ENCODE measurements around the gene RUNX3.

The RUNX3 gene

GRCh38 chr1:24905979-24906720 lies 23.9 kb downstream of the RUNX3 start:
- Histone ChIP-seq H3K27me3 (ENCODE audit: control insufficient read depth, insufficient read depth, low read length) (no peaks in the 10 kb centered on the region), H3K4me3 (ENCODE audit: low read length) (no peak overlapping the region), H3K27ac (ENCODE audit: low read length) (no peak overlapping the region), H3K4me1 (ENCODE audit: control insufficient read depth, insufficient read depth, low read length) (peaks cover 1% of the 10 kb centered on the region; the same call in 1 of the 2 replicates), H3K36me3 (ENCODE audit: control insufficient read depth, insufficient read depth, low read length) (no peaks in the 10 kb centered on the region), H3K9me3 (ENCODE audit: control insufficient read depth, insufficient read depth, low read length) (no peaks in the 10 kb centered on the region)
- WGBS (ENCODE audit: insufficient coverage, insufficient read length), result no CpG with 5 or more reads among the region's 17 CpGs
- DNase-seq (ENCODE audit: low read depth, low spot score), result no peak

GRCh38 chr1:24905355-24905978 lies 24.6 kb downstream of the RUNX3 start:
- H3K27me3 ChIP-seq (ENCODE audit: control insufficient read depth, insufficient read depth, low read length), result no peaks in the 10 kb centered on the region
- peaks cover 1% of the 10 kb centered on the region; the same call in 1 of the 2 replicates for H3K4me1 ChIP-seq (ENCODE audit: control insufficient read depth, insufficient read depth, low read length)
- WGBS (ENCODE audit: insufficient coverage, insufficient read length), result no CpG with 5 or more reads among the region's 13 CpGs
- DNase-seq (ENCODE audit: low read depth, low spot score), result no peak
- no peak overlapping the region for H3K4me3 ChIP-seq (ENCODE audit: low read length)
- no peaks in the 10 kb centered on the region for H3K36me3 ChIP-seq (ENCODE audit: control insufficient read depth, insufficient read depth, low read length)
- H3K9me3 ChIP-seq (ENCODE audit: control insufficient read depth, insufficient read depth, low read length), result no peaks in the 10 kb centered on the region
- no peak overlapping the region for H3K27ac ChIP-seq (ENCODE audit: low read length)

- Histone ChIP-seq H3K36me3 (ENCODE audit: control insufficient read depth, insufficient read depth, low read length) (no peaks in the 10 kb centered on the region), H3K4me1 (ENCODE audit: control insufficient read depth, insufficient read depth, low read length) (peaks cover 1% of the 10 kb centered on the region; the same call in 1 of the 2 replicates), H3K27ac (ENCODE audit: low read length) (no peak overlapping the region), H3K9me3 (ENCODE audit: control insufficient read depth, insufficient read depth, low read length) (no peaks in the 10 kb centered on the region), H3K27me3 (ENCODE audit: control insufficient read depth, insufficient read depth, low read length) (no peaks in the 10 kb centered on the region), H3K4me3 (ENCODE audit: low read length) (no peak overlapping the region)
- WGBS (ENCODE audit: insufficient coverage, insufficient read length), result no CpG with 5 or more reads among the region's 11 CpGs
- DNase-seq (ENCODE audit: low read depth, low spot score), result no peak
These were observed 25.2 kb downstream of the RUNX3 start for GRCh38 chr1:24904731-24905354.

GRCh38 chr1:24903955-24904730 lies 25.9 kb downstream of the RUNX3 start:
- Histone ChIP-seq H3K4me1 (ENCODE audit: control insufficient read depth, insufficient read depth, low read length) (no peaks in the 10 kb centered on the region; the same call in 1 of the 2 replicates), H3K27me3 (ENCODE audit: control insufficient read depth, insufficient read depth, low read length) (no peaks in the 10 kb centered on the region), H3K4me3 (ENCODE audit: low read length) (no peak overlapping the region), H3K27ac (ENCODE audit: low read length) (no peak overlapping the region), H3K36me3 (ENCODE audit: control insufficient read depth, insufficient read depth, low read length) (no peaks in the 10 kb centered on the region), H3K9me3 (ENCODE audit: control insufficient read depth, insufficient read depth, low read length) (no peaks in the 10 kb centered on the region)
- no CpG with 5 or more reads among the region's 25 CpGs for WGBS (ENCODE audit: insufficient coverage, insufficient read length)
- DNase-seq (ENCODE audit: low read depth, low spot score), result no peak

GRCh38 chr1:24903560-24903954 lies 26.5 kb downstream of the RUNX3 start:
- Histone ChIP-seq H3K4me1 (ENCODE audit: control insufficient read depth, insufficient read depth, low read length) (no peaks in the 10 kb centered on the region; the same call in 1 of the 2 replicates), H3K4me3 (ENCODE audit: low read length) (no peak overlapping the region), H3K9me3 (ENCODE audit: control insufficient read depth, insufficient read depth, low read length) (no peaks in the 10 kb centered on the region), H3K36me3 (ENCODE audit: control insufficient read depth, insufficient read depth, low read length) (no peaks in the 10 kb centered on the region), H3K27me3 (ENCODE audit: control insufficient read depth, insufficient read depth, low read length) (no peaks in the 10 kb centered on the region), H3K27ac (ENCODE audit: low read length) (no peak overlapping the region)
- no peak for DNase-seq (ENCODE audit: low read depth, low spot score)
- no CpG with 5 or more reads among the region's 6 CpGs for WGBS (ENCODE audit: insufficient coverage, insufficient read length)

- no peaks in the 10 kb centered on the region for H3K36me3 ChIP-seq (ENCODE audit: control insufficient read depth, insufficient read depth, low read length)
- H3K4me1 ChIP-seq (ENCODE audit: control insufficient read depth, insufficient read depth, low read length), result no peaks in the 10 kb centered on the region; the same call in 1 of the 2 replicates
- no peak overlapping the region for H3K27ac ChIP-seq (ENCODE audit: low read length)
- H3K4me3 ChIP-seq (ENCODE audit: low read length), result no peak overlapping the region
- no peaks in the 10 kb centered on the region for H3K9me3 ChIP-seq (ENCODE audit: control insufficient read depth, insufficient read depth, low read length)
- no peak for DNase-seq (ENCODE audit: low read depth, low spot score)
- H3K27me3 ChIP-seq (ENCODE audit: control insufficient read depth, insufficient read depth, low read length), result no peaks in the 10 kb centered on the region
- WGBS (ENCODE audit: insufficient coverage, insufficient read length), result no CpG with 5 or more reads among the region's 10 CpGs
These were observed 27.0 kb downstream of the RUNX3 start for GRCh38 chr1:24903011-24903461.

- no CpG with 5 or more reads among the region's 22 CpGs for WGBS (ENCODE audit: insufficient coverage, insufficient read length)
- H3K9me3 ChIP-seq (ENCODE audit: control insufficient read depth, insufficient read depth, low read length), result no peaks in the 10 kb centered on the region
- no peaks in the 10 kb centered on the region; the same call in 1 of the 2 replicates for H3K4me1 ChIP-seq (ENCODE audit: control insufficient read depth, insufficient read depth, low read length)
- no peak overlapping the region for H3K27ac ChIP-seq (ENCODE audit: low read length)
- H3K27me3 ChIP-seq (ENCODE audit: control insufficient read depth, insufficient read depth, low read length), result no peaks in the 10 kb centered on the region
- no peaks in the 10 kb centered on the region for H3K36me3 ChIP-seq (ENCODE audit: control insufficient read depth, insufficient read depth, low read length)
- H3K4me3 ChIP-seq (ENCODE audit: low read length), result no peak overlapping the region
- no peak for DNase-seq (ENCODE audit: low read depth, low spot score)
These were observed 27.6 kb downstream of the RUNX3 start for GRCh38 chr1:24902471-24902891.

GRCh38 chr1:24901791-24902470 lies 28.1 kb downstream of the RUNX3 start:
- no peaks in the 10 kb centered on the region for H3K36me3 ChIP-seq (ENCODE audit: control insufficient read depth, insufficient read depth, low read length)

GRCh38 chr1:24900985-24901781 lies 28.9 kb downstream of the RUNX3 start:
- H3K9me3 ChIP-seq (ENCODE audit: control insufficient read depth, insufficient read depth, low read length), result no peaks in the 10 kb centered on the region
- no peak overlapping the region for H3K27ac ChIP-seq (ENCODE audit: low read length)
- H3K4me1 ChIP-seq (ENCODE audit: control insufficient read depth, insufficient read depth, low read length), result no peaks in the 10 kb centered on the region; the same call in 1 of the 2 replicates
- H3K36me3 ChIP-seq (ENCODE audit: control insufficient read depth, insufficient read depth, low read length), result no peaks in the 10 kb centered on the region
- WGBS (ENCODE audit: insufficient coverage, insufficient read length), result no CpG with 5 or more reads among the region's 12 CpGs
- DNase-seq (ENCODE audit: low read depth, low spot score), result no peak
- no peak overlapping the region for H3K4me3 ChIP-seq (ENCODE audit: low read length)
- H3K27me3 ChIP-seq (ENCODE audit: control insufficient read depth, insufficient read depth, low read length), result no peaks in the 10 kb centered on the region

More at GRCh38 chr1:24901791-24902470, 28.1 kb downstream of the RUNX3 start:
- Histone ChIP-seq H3K27me3 (ENCODE audit: control insufficient read depth, insufficient read depth, low read length) (no peaks in the 10 kb centered on the region), H3K9me3 (ENCODE audit: control insufficient read depth, insufficient read depth, low read length) (no peaks in the 10 kb centered on the region), H3K4me1 (ENCODE audit: control insufficient read depth, insufficient read depth, low read length) (no peaks in the 10 kb centered on the region; the same call in 1 of the 2 replicates), H3K27ac (ENCODE audit: low read length) (no peak overlapping the region), H3K4me3 (ENCODE audit: low read length) (no peak overlapping the region)
- DNase-seq (ENCODE audit: low read depth, low spot score), result no peak
- WGBS (ENCODE audit: insufficient coverage, insufficient read length), result no CpG with 5 or more reads among the region's 38 CpGs

Measured in iPS DF 6.9 (cell line).